ENCODE measurements around the gene SGMS2.

GRCh38 chr4:107809210-107809609, 15.5 kb upstream of the SGMS2 start:
- TF ChIP-seq CTCF (IDR thresholded peaks at IDR 0.05 in 8 of 11, conservative IDR thresholded peaks at IDR 0.05 in 3 of 11), result no peak
- TF ChIP-seq POLR2AphosphoS5 (IDR thresholded peaks at IDR 0.05), result no peak
